ENCODE results near the gene MFSD6L. TPM values are rescaled to one million over a fixed set of nuclear protein-coding genes. Genes with fewer than 3 reads are reported as not detected.

Gene MFSD6L, protein sequence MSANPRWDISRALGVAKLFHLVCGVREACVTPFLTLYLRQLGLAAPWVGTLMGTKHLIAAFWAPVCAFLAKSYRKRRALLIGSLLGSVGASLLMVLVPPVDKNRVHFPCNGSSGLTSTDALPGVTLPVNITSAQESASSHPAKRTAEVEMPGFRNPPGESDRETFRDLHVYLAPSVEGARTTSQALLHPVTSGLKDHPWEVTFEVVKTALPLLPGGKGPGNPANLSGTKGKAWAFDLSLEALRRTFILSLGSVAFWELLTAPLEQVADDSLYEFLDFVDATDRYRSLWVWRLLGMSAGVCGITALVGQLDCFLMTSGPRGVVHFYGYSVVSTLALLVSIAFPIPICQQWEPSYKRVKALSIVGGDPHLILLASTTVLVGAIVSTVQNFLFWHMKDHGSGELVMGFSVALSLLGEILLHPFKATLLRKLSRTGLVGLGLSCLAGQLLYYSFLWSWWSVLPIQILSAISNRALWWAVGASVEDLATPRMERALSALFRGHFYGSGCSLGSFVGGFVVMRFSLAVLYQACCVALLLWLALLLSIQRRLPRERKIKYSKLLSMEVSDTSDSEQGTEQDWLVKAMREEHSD
- total RNA-seq (under 1 TPM in 3 of 10 donors, not detected in 7; 0.14 to 0.28 (median 0.19) TPM), polyA plus RNA-seq (under 1 TPM; 0.03 to 0.15 TPM)
- long read RNA-seq, donor 1 = 0 reads
- long read RNA-seq, donor 2 = 0 reads
- long read RNA-seq, donor 3 = 0 reads

DNA sequence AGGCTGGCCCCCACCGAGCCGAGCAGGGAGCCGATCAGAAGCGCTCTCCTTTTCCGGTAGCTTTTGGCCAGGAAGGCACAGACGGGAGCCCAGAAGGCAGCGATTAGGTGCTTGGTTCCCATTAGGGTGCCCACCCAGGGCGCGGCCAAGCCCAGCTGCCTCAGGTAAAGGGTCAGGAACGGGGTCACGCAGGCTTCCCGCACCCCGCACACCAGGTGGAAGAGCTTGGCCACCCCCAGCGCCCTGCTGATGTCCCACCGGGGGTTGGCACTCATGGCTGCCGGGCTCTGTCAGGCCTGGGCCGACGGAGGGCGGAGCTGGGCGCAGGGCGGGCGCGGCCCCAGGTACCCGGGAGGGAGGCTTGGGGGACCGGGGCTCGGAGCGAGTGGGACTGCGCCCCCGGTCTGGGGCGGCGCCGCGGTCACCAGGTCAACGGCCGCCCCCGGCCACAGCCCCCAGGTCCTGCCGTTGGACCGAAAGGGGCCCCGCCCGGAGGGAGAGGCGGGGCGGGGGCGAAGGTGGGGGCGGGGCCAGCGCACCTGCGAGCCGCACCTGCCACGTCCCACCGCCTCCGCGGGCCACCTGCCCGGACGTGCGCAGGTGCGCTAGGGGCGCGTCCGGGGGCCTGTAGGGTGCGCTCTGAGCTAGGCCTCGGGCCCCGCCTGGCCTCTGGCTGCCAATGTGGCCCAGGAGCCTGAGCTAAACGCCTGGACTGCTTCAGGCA is at the start of gene MFSD6L:
Gene MFSD6L, minus strand, starts transcription at position 520 of the 724 bp plus-strand sequence. Its CDS starts 245 bp downstream, at position 275.
- H3K9me3 ChIP-seq = no peaks in the 10 kb centered on the region
- H3K4me1 ChIP-seq = peaks cover 0 to 15% (median 0%) of the 10 kb centered on the region in 9 donors
- H3K4me3 ChIP-seq = no peak within 1 kb of the TSS
- TF ChIP-seq, protein P1, sequence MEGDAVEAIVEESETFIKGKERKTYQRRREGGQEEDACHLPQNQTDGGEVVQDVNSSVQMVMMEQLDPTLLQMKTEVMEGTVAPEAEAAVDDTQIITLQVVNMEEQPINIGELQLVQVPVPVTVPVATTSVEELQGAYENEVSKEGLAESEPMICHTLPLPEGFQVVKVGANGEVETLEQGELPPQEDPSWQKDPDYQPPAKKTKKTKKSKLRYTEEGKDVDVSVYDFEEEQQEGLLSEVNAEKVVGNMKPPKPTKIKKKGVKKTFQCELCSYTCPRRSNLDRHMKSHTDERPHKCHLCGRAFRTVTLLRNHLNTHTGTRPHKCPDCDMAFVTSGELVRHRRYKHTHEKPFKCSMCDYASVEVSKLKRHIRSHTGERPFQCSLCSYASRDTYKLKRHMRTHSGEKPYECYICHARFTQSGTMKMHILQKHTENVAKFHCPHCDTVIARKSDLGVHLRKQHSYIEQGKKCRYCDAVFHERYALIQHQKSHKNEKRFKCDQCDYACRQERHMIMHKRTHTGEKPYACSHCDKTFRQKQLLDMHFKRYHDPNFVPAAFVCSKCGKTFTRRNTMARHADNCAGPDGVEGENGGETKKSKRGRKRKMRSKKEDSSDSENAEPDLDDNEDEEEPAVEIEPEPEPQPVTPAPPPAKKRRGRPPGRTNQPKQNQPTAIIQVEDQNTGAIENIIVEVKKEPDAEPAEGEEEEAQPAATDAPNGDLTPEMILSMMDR (IDR thresholded peaks at IDR 0.05) = peak in 2 of 9 donors; percentile 28 to 35
- ATAC-seq (peak in 4 of 8 donors; percentile 31 to 67 (median 53)), DNase-seq (no peak)
- 37 to 43% methylated on average over 51 to 62 of the region's 62 CpGs for WGBS, 2 donors
- no peak within 1 kb of the TSS for H3K27ac ChIP-seq
- peaks cover 0 to 14% (median 9%) of the 10 kb centered on the region in 7 donors for H3K27me3 ChIP-seq
- peaks cover 0 to 17% (median 0%) of the 10 kb centered on the region in 9 donors for H3K36me3 ChIP-seq
- intact Hi-C loops (cut with DNase I) = loop anchor here in 1 of 10 donors (10.0 kb wide), 1 partner anchor 64 kb away; no protein-coding TSS in a partner anchor

DNA sequence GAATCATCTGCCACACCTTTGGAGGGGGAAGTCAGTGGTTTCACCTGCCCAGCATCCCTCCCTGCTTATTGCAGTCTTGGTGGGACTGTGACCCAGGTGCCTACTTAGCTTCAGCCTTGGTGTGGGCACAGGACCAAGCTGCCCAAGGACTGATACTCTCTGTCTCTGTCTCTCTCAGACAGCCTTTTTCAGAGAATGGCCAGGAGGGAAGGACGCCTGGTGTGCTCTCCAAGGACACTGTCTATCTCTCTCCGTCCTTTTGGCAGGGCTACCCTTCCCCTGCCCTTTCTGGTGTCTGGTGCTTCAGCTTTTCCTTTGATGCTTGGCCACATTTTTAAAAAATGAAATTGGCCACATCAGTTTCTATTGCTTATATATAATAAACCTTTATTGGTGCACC is 48.7 kb upstream of the MFSD6L start:
- peak; percentile 18 to 89 (median 74) for ATAC-seq
- intact Hi-C loops (cut with DNase I) = no loop called here

DNA sequence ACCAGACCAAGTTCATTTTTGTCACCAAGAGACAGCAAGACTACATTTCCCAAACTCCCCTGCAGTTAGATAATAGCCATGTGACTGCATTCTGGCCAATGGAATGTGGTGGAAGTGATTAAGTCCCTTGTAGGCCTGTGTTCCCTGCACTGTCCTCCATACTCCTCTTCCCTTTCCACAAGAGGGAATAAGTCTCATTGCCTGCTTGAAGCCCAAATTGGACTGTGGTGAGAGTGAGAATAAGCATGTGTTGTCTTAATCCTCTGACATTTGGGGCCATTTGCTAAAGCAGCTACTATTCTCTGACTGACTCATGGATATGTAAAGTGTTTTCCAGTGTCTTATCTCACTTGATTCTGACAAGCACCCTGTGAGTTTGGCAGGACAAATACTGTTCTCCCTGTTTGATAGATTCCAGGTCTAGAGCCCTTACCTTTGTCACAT is 47.6 kb upstream of the MFSD6L start:
- H3K4me1 ChIP-seq = peaks cover 0 to 25% (median 9%) of the 10 kb centered on the region in 9 donors
- ATAC-seq = peak; percentile 84 to 96 (median 92)
- TF ChIP-seq, protein P1 (IDR thresholded peaks at IDR 0.05) = no peak
- H3K27ac ChIP-seq = peak overlapping the region; percentile 45 to 84 (median 76)
- no peak overlapping the region for H3K4me3 ChIP-seq
- no peaks in the 10 kb centered on the region for H3K27me3 ChIP-seq
- intact Hi-C loops (cut with DNase I) = no loop called here
- no peaks in the 10 kb centered on the region for H3K9me3 ChIP-seq
- peak in 1 of 2 donors; percentile 54 for DNase-seq
- H3K36me3 ChIP-seq = peaks cover 0 to 11% (median 0%) of the 10 kb centered on the region in 9 donors

More for the DNA sequence above, 48.7 kb upstream of the MFSD6L start:
- Histone ChIP-seq H3K4me3 (no peak overlapping the region), H3K27me3 (no peaks in the 10 kb centered on the region), H3K36me3 (peaks cover 0 to 11% (median 0%) of the 10 kb centered on the region in 9 donors), H3K27ac (peak overlapping the region in 9 of 10 donors; percentile 45 to 84 (median 78)), H3K9me3 (no peaks in the 10 kb centered on the region), H3K4me1 (peaks cover 0 to 25% (median 9%) of the 10 kb centered on the region in 9 donors)
- TF ChIP-seq, protein P1 (IDR thresholded peaks at IDR 0.05) = no peak
- DNase-seq = no peak
- 45 to 65% methylated on average over 2 of the region's 2 CpGs for WGBS, 2 donors
